ENCODE data around the gene LRCH4. TPM values are rescaled to one million over a fixed set of nuclear protein-coding genes. Genes with fewer than 3 reads are reported as not detected.

The LRCH4 gene
- total and polyA plus RNA-seq, 4 donors: 38.1 to 109 (median 92.2) TPM

GRCh38 chr7:100575206-100575631 lies 10.7 kb downstream of the LRCH4 start:
- no peaks in the 10 kb centered on the region for H3K9me3 ChIP-seq (ENCODE audit: control insufficient read depth in 4 of 4, insufficient read depth in 3 of 4, low read length in 3 of 4)
- DNase-seq (no peak), ATAC-seq (ENCODE audit: insufficient read depth, low FRiP score) (no peak)
- H3K27ac ChIP-seq (ENCODE audit: low read depth in 1 of 2, low read length in 1 of 2): no peak overlapping the region
- no peak overlapping the region for H3K4me3 ChIP-seq
- no peak for TF ChIP-seq CTCF (IDR thresholded peaks at IDR 0.05; ENCODE audit: control extremely low read depth, extremely low read depth)
- H3K9ac ChIP-seq (ENCODE audit: insufficient read depth in 1 of 2, low read length in 2 of 2): no peak overlapping the region
- 83 to 95% methylated on average over 14 of the region's 14 CpGs for WGBS, 2 donors
- H3K27me3 ChIP-seq (ENCODE audit: control insufficient read depth in 3 of 3, insufficient read depth in 3 of 3, low read length in 2 of 3): no peaks in the 10 kb centered on the region
- H3K4me1 ChIP-seq (ENCODE audit: control insufficient read depth in 5 of 5, insufficient read depth in 5 of 5, low read length in 5 of 5): peaks cover 0 to 9% (median 2%) of the 10 kb centered on the region in 5 donors
- H3K36me3 ChIP-seq (ENCODE audit: control insufficient read depth in 4 of 4, insufficient read depth in 4 of 4, low read length in 4 of 4): peaks cover 12 to 75% (median 26%) of the 10 kb centered on the region in 4 donors

- Histone ChIP-seq H3K4me1 (ENCODE audit: control insufficient read depth in 5 of 5, insufficient read depth in 5 of 5, low read length in 5 of 5) (peaks cover 0 to 14% (median 6%) of the 10 kb centered on the region in 5 donors), H3K36me3 (ENCODE audit: control insufficient read depth in 4 of 4, insufficient read depth in 4 of 4, low read length in 4 of 4) (peaks cover 6 to 70% (median 24%) of the 10 kb centered on the region in 4 donors), H3K27me3 (ENCODE audit: control insufficient read depth in 3 of 3, insufficient read depth in 3 of 3, low read length in 2 of 3) (no peaks in the 10 kb centered on the region), H3K9me3 (ENCODE audit: control insufficient read depth in 4 of 4, insufficient read depth in 3 of 4, low read length in 3 of 4) (no peaks in the 10 kb centered on the region), H3K27ac (ENCODE audit: low read depth in 1 of 2, low read length in 1 of 2) (no peak overlapping the region), H3K4me3 (no peak overlapping the region), H3K9ac (ENCODE audit: insufficient read depth in 1 of 2, low read length in 2 of 2) (no peak overlapping the region)
- no peak for TF ChIP-seq CTCF (IDR thresholded peaks at IDR 0.05; ENCODE audit: control extremely low read depth, extremely low read depth)
- WGBS, 2 donors: 93% methylated on average over 44 of the region's 44 CpGs
- DNase-seq: no peak
- ATAC-seq (ENCODE audit: insufficient read depth, low FRiP score): no peak
These were observed 11.3 kb downstream of the LRCH4 start for GRCh38 chr7:100574362-100575205.

GRCh38 chr7:100573691-100574361 lies 12.1 kb downstream of the LRCH4 start, which contains the start of gene SAP25:
SAP25 (minus strand) TSS chr7:100573900; CDS start chr7:100573742, 158 bp downstream.
- Histone ChIP-seq H3K9me3 (ENCODE audit: control insufficient read depth in 4 of 4, insufficient read depth in 3 of 4, low read length in 3 of 4) (no peaks in the 10 kb centered on the region), H3K27ac (ENCODE audit: low read depth in 1 of 2, low read length in 1 of 2) (no peak within 1 kb of the TSS), H3K4me1 (ENCODE audit: control insufficient read depth in 5 of 5, insufficient read depth in 5 of 5, low read length in 5 of 5) (peaks cover 0 to 19% (median 9%) of the 10 kb centered on the region in 5 donors), H3K4me3 (no peak within 1 kb of the TSS), H3K9ac (ENCODE audit: insufficient read depth in 1 of 2, low read length in 2 of 2) (no peak within 1 kb of the TSS), H3K27me3 (ENCODE audit: control insufficient read depth in 3 of 3, insufficient read depth in 3 of 3, low read length in 2 of 3) (no peaks in the 10 kb centered on the region), H3K36me3 (ENCODE audit: control insufficient read depth in 4 of 4, insufficient read depth in 4 of 4, low read length in 4 of 4) (peaks cover 2 to 66% (median 21%) of the 10 kb centered on the region in 4 donors)
- WGBS, 2 donors: 94 to 95% methylated on average over 70 of the region's 70 CpGs
- no peak for TF ChIP-seq CTCF (IDR thresholded peaks at IDR 0.05; ENCODE audit: control extremely low read depth, extremely low read depth)
- ATAC-seq (ENCODE audit: insufficient read depth, low FRiP score): no peak
- no peak for DNase-seq
